Spleen (tissue), 11 donors: Measurements from ENCODE around the gene PDF. TPM values are rescaled to one million over a fixed set of nuclear protein-coding genes. Genes with fewer than 3 reads are reported as not detected.
"Not testable (repeated sequence)": the region's sequence is repeated elsewhere in the genome, so short reads cannot be mapped to it uniquely, and the experiment has no call there.

ENCODE experiments used
- DNase-seq: peaks from one replicate; pipeline ENCODE4 v3.0.0-alpha.2; 2020
- H3K27ac ChIP-seq, 8 donors: fragments of 200-600 bp; sonication (generic) in 7 of 8; 1 replicate in 4 of 8; 2 replicates in 4 of 8; pipeline versions ENCODE4 v1.5.0 to v1.8.0; 2016 to 2021; ENCODE audit warnings: inconsistent platforms in 4 of 8, mild to moderate bottlenecking in 4 of 8, moderate library complexity in 1 of 8
- H3K27me3 ChIP-seq, 7 donors: fragments of 200-600 bp; sonication (generic) in 6 of 7; replicated peaks in 1 of 7; 1 replicate in 4 of 7; 2 replicates in 3 of 7; pipeline versions ENCODE4 v1.5.0 to v1.8.0; 2016 to 2021; ENCODE audit warnings: inconsistent platforms in 3 of 7, mild to moderate bottlenecking in 1 of 7
- H3K36me3 ChIP-seq, 6 donors: fragments of 200-600 bp; sonication (generic) in 5 of 6; 1 replicate in 4 of 6; 2 replicates in 2 of 6; pipeline versions ENCODE4 v1.5.0 to v1.8.0; 2016 to 2021; ENCODE audit warnings: inconsistent platforms in 2 of 6
- H3K4me1 ChIP-seq, 6 donors: fragments of 200-600 bp; sonication (generic) in 5 of 6; 1 replicate in 3 of 6; 2 replicates in 3 of 6; pipeline versions ENCODE4 v1.5.0 to v1.8.0; 2016 to 2021; ENCODE audit warnings: inconsistent platforms in 3 of 6
- H3K4me3 ChIP-seq, 8 donors: fragments of 200-600 bp; sonication (generic) in 7 of 8; 1 replicate in 4 of 8; 2 replicates in 4 of 8; pipeline versions ENCODE4 v1.5.0 to v1.8.0; 2016 to 2021; ENCODE audit warnings: inconsistent platforms in 4 of 8, mild to moderate bottlenecking in 4 of 8, moderate library complexity in 2 of 8
- H3K9me3 ChIP-seq, 8 donors: fragments of 200-600 bp; sonication (generic) in 7 of 8; 1 replicate in 4 of 8; 2 replicates in 4 of 8; pipeline versions ENCODE4 v1.5.0 to v1.8.0; 2016 to 2021; ENCODE audit warnings: inconsistent platforms in 4 of 8
- POLR2A ChIP-seq, 3 donors: fragments of 450-650 bp; IDR thresholded peaks; one replicate each; pipeline ENCODE4 v1.5.1; 2017; ENCODE audit warnings: antibody characterized with exemption in 3 of 3, mild to moderate bottlenecking in 1 of 3
- POLR2AphosphoS5 ChIP-seq, 3 donors: sonication (generic); formaldehyde crosslinking; IDR thresholded peaks; one replicate each; pipeline ENCODE4 v1.5.1; 2017; ENCODE audit warnings: antibody characterized with exemption in 3 of 3
- WGBS, 5 donors: extraction: QIAGEN DNeasy Blood & Tissue Kit in 3 of 5; methylation state at CpG; one replicate each; pipeline versions ENCODE4 v1.1.5 to v1.1.7; 2013 to 2018; 5-methylcytosine and 5-hydroxymethylcytosine counted together
- intact Hi-C: fragments of 100-400 bp; cut with DNase I; formaldehyde crosslinking; loops from one replicate; pipeline ENCODE4 v1.15.0; 2023; ENCODE audit warnings: low total_unique reads
- polyA plus RNA-seq, 3 donors: library from polyadenylated mRNA; stranded (reverse); fragments of 200-250 nt; gene quantifications; one replicate each; pipeline ENCODE4 v1.2.1, GENCODE V29; 2013
- total RNA-seq, 7 donors: library from RNA; depleted of rRNA in 3 of 7; stranded (reverse); fragments of >200 nt in 3 of 7; fragmentation: NEBNext Ultra II Directional in 4 of 7; extraction: Animal tissue kit (Norgen Biotek cat#: 25700) in 4 of 7; gene quantifications; one replicate each; pipeline versions ENCODE4 v1.1.0 to v1.2.1, GENCODE V29; 2016 to 2021
- TF ChIP-seq, protein P1 (sequence below), 11 experiments: fragments of 200-600 bp in 7 of 11; fragments of 450-650 bp in 4 of 11; sonication (generic) in 4 of 11; IDR thresholded peaks in 8 of 11; conservative IDR thresholded peaks in 3 of 11; 1 replicate in 7 of 11; 2 replicates in 4 of 11; pipeline versions ENCODE4 v1.4.0 to v1.8.0; 2016 to 2021; ENCODE audit warnings: antibody characterized with exemption in 11 of 11, inconsistent platforms in 4 of 11, mild to moderate bottlenecking in 1 of 11
- donor health status: healthy with polysubstance abuse.
- donor health status: DM: no; HTN: no; CAD: no; lungs with moderate emphysema.
- donor health status: DM: no; HTN: no; CAD: no.
- donor health status: Bipolar disorder and iron deficiency.
- donor health status: healthy.
- donor health status: DM: no; HTN: no; CAD: no.
- donor health status: DM: yes; HTN: yes; CAD: no.

Gene PDF
- total and polyA plus RNA-seq, 10 donors, result 2.4 to 18.5 (median 7.6) TPM

DNA sequence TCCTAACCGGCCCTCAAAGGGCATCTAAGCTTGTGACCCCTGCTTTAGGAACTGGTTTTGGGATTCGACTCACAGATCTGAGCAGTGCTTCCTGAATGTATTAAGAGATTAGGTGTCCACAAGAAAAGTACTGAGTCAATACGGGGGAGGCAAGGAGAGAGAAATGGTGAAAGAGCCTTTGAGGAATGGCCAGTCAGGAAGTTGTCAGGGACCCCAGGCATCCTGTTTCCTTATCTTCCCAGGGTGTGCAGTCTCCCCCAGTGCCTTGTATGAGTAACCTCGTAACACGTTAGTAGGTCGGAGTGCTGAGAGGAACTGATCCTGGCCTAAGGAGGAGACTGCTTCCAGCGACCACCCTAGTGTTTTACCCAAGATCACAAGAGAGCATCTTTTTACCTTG lies 37.6 kb upstream of the PDF start:
- intact Hi-C loops, result no loop called here
- H3K4me3 ChIP-seq, result no peak overlapping the region
- no peaks in the 10 kb centered on the region for H3K9me3 ChIP-seq
- no peak for TF ChIP-seq POLR2AphosphoS5 (IDR thresholded peaks at IDR 0.05)
- H3K27ac ChIP-seq, result no peak overlapping the region
- peaks cover 0 to 32% (median 8%) of the 10 kb centered on the region in 6 donors for H3K4me1 ChIP-seq
- DNase-seq, result no peak
- H3K27me3 ChIP-seq, result no peaks in the 10 kb centered on the region
- WGBS, 5 donors, result 49 to 70% (median 61%) methylated on average over 7 of the region's 7 CpGs
- peaks cover 4 to 100% (median 75%) of the 10 kb centered on the region in 6 donors for H3K36me3 ChIP-seq

DNA sequence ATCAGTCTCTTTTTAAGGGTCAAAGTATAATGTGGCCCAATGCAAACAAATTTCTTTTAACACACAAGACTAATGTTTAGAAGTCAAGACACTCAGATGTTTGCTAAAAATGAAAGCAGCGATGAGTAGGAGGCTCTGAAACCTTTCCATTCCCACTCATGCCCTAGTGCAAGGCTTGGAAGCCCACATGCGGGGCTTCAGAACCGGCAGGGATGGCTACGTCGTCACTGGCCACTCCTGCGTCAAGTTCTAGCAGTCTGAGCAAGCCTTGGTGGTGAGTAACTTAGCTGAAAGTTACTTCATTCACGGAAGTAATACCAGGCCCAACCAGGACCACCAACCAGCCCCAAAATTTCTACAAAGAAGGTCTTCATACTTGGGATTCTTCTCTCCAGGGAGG lies 36.0 kb upstream of the PDF start:
- intact Hi-C loops, result no loop called here
- TF ChIP-seq POLR2AphosphoS5 (IDR thresholded peaks at IDR 0.05), result no peak
- TF ChIP-seq, protein P1, sequence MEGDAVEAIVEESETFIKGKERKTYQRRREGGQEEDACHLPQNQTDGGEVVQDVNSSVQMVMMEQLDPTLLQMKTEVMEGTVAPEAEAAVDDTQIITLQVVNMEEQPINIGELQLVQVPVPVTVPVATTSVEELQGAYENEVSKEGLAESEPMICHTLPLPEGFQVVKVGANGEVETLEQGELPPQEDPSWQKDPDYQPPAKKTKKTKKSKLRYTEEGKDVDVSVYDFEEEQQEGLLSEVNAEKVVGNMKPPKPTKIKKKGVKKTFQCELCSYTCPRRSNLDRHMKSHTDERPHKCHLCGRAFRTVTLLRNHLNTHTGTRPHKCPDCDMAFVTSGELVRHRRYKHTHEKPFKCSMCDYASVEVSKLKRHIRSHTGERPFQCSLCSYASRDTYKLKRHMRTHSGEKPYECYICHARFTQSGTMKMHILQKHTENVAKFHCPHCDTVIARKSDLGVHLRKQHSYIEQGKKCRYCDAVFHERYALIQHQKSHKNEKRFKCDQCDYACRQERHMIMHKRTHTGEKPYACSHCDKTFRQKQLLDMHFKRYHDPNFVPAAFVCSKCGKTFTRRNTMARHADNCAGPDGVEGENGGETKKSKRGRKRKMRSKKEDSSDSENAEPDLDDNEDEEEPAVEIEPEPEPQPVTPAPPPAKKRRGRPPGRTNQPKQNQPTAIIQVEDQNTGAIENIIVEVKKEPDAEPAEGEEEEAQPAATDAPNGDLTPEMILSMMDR (IDR thresholded peaks at IDR 0.05 in 8 of 11, conservative IDR thresholded peaks at IDR 0.05 in 3 of 11), result no peak
- no peak for TF ChIP-seq POLR2A (IDR thresholded peaks at IDR 0.05)
- H3K4me1 ChIP-seq, result peaks cover 0 to 16% (median under 1%) of the 10 kb centered on the region in 6 donors
- H3K4me3 ChIP-seq, result no peak overlapping the region
- 88 to 95% (median 91%) methylated on average over 7 of the region's 7 CpGs for WGBS, 5 donors
- no peak for DNase-seq
- H3K27me3 ChIP-seq, result no peaks in the 10 kb centered on the region
- no peaks in the 10 kb centered on the region for H3K9me3 ChIP-seq
- H3K27ac ChIP-seq, result no peak overlapping the region
- H3K36me3 ChIP-seq, result peaks cover 4 to 97% (median 68%) of the 10 kb centered on the region in 6 donors

DNA sequence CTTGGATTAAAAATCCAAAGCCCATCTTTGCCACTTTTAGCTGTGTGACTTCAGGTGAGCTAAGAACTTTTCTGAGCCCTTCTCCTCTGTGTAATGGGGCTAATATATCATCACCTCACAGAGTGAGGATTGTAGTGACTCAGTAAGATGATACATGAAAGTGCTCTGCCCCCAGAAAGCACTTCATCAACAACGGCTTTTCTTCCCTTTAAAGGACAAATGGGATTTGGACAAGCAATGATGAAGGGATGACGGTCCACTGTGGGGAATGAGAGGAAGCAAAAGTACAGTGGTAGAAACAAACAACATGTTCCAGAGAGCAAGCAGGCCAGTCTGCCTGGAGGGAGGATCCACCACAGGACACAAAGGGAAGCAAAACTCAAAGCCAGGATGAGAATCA lies 35.5 kb upstream of the PDF start:
- H3K4me3 ChIP-seq, result no peak overlapping the region
- WGBS, 5 donors, result 82 to 91% (median 89%) methylated on average over 2 of the region's 2 CpGs
- intact Hi-C loops, result no loop called here
- no peak for DNase-seq
- H3K36me3 ChIP-seq, result peaks cover 4 to 92% (median 66%) of the 10 kb centered on the region in 6 donors
- H3K4me1 ChIP-seq, result peaks cover 0 to 11% (median 0%) of the 10 kb centered on the region in 6 donors
- H3K9me3 ChIP-seq, result no peaks in the 10 kb centered on the region
- H3K27ac ChIP-seq, result no peak overlapping the region
- H3K27me3 ChIP-seq, result no peaks in the 10 kb centered on the region
- no peak for TF ChIP-seq POLR2A (IDR thresholded peaks at IDR 0.05)
- TF ChIP-seq, protein P1 (IDR thresholded peaks at IDR 0.05 in 8 of 11, conservative IDR thresholded peaks at IDR 0.05 in 3 of 11), result no peak
- no peak for TF ChIP-seq POLR2AphosphoS5 (IDR thresholded peaks at IDR 0.05)

DNA sequence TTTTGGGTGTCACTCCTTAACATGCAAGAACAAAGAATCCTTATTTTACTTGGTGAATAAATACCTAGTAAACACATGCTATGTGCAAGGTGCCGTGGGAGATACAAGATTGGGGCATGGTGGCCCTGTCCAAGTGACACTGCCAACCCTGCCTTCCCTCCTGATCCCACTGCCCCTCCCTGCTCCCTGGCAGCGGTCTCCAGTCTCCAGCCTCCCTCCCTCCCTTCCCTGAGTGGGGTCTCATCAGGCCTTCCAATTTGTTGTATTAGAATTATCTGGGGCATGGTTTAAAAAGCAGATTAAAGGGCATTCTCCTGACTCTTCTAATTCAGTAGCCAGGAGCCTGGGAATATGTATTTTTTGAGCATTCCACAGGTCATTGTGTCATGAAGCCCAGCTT lies 33.7 kb upstream of the PDF start:
- Histone ChIP-seq H3K27ac (no peak overlapping the region), H3K36me3 (peaks cover 4 to 74% (median 58%) of the 10 kb centered on the region in 6 donors), H3K4me1 (no peaks in the 10 kb centered on the region), H3K27me3 (no peaks in the 10 kb centered on the region), H3K4me3 (no peak overlapping the region), H3K9me3 (no peaks in the 10 kb centered on the region)
- WGBS, 5 donors, result 90 to 100% (median 97%) methylated on average over 2 of the region's 2 CpGs
- no peak for DNase-seq
- intact Hi-C loops, result no loop called here
- TF ChIP-seq POLR2A (IDR thresholded peaks at IDR 0.05) (no peak), POLR2AphosphoS5 (IDR thresholded peaks at IDR 0.05) (no peak)
- TF ChIP-seq, protein P1 (IDR thresholded peaks at IDR 0.05 in 8 of 11, conservative IDR thresholded peaks at IDR 0.05 in 3 of 11), result no peak

DNA sequence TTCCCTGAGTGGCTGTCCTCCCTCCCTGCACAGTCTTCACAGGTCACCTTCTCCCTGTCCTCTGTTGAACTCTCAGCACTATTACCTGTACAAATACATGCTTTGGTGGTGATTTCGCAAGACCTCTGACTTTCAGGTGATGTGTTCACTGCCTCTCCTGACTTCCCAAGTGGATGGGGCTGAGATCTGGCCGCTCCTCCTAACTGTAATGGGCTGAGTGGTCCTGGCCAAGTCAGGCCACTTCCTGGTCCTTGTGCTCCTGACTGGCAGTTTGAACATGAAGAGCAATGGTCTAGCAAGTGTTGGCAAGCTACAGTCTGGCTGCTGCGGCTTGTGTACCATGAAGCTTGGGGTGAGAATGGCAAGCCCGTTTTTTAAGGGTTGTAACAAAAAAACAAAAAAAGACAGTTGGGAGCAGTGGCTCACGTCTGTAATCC lies 32.9 kb upstream of the PDF start:
- Histone ChIP-seq H3K27ac (no peak overlapping the region), H3K27me3 (no peaks in the 10 kb centered on the region), H3K4me1 (no peaks in the 10 kb centered on the region), H3K4me3 (no peak overlapping the region), H3K36me3 (peaks cover 4 to 66% (median 51%) of the 10 kb centered on the region in 6 donors), H3K9me3 (no peaks in the 10 kb centered on the region)
- 91 to 96% (median 93%) methylated on average over 5 of the region's 5 CpGs for WGBS, 5 donors
- intact Hi-C loops, result no loop called here
- TF ChIP-seq POLR2A (IDR thresholded peaks at IDR 0.05), result no peak
- no peak for TF ChIP-seq POLR2AphosphoS5 (IDR thresholded peaks at IDR 0.05)
- TF ChIP-seq, protein P1 (IDR thresholded peaks at IDR 0.05 in 8 of 11, conservative IDR thresholded peaks at IDR 0.05 in 3 of 11), result no peak
- no peak for DNase-seq

DNA sequence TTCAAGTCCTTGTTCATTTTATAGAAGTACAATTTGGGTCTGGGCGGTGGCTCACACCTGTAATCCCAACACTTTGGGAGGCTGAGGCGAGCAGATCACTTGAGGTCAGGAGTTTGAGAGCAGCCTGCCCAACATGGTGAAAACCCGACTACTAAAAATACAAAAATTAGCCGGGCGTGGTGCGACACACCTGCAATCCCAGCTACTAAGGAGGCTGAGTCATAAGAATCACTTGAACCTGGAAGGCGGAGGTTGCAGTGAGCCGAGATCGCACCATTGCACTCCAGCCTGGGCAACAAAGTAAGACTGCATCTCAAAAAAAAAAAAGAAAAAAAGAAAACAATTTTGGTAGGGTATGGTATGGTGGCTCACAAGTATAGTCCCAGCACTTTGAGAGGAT lies 29.7 kb upstream of the PDF start:
- H3K4me3 ChIP-seq, H3K27ac ChIP-seq, H3K9me3 ChIP-seq, intact Hi-C loops, DNase-seq, H3K27me3 ChIP-seq, H3K4me1 ChIP-seq: not testable (repeated sequence)
- WGBS, 5 donors, result 82 to 97% (median 94%) methylated on average over 9 of the region's 9 CpGs
- peaks cover 3 to 50% (median 35%) of the 10 kb centered on the region in 6 donors for H3K36me3 ChIP-seq
